Spleen (tissue), 7 donors: ENCODE data around the gene PIK3R3.

Experiments
- CTCF ChIP-seq, 11 experiments: fragments of 200-600 bp in 7 of 11; fragments of 450-650 bp in 4 of 11; sonication (generic) in 4 of 11; IDR thresholded peaks in 8 of 11; conservative IDR thresholded peaks in 3 of 11; 1 replicate in 7 of 11; 2 replicates in 4 of 11; pipeline versions ENCODE4 v1.4.0 to v1.8.0; 2016 to 2021; ENCODE audit warnings: antibody characterized with exemption in 11 of 11, inconsistent platforms in 4 of 11, mild to moderate bottlenecking in 1 of 11
- POLR2A ChIP-seq, 3 donors: fragments of 450-650 bp; IDR thresholded peaks; one replicate each; pipeline ENCODE4 v1.5.1; 2017; ENCODE audit warnings: antibody characterized with exemption in 3 of 3, mild to moderate bottlenecking in 1 of 3
- POLR2AphosphoS5 ChIP-seq, 3 donors: sonication (generic); formaldehyde crosslinking; IDR thresholded peaks; one replicate each; pipeline ENCODE4 v1.5.1; 2017; ENCODE audit warnings: antibody characterized with exemption in 3 of 3
- donor health status: DM: no; HTN: no; CAD: no; lungs with moderate emphysema.
- donor health status: DM: no; HTN: no; CAD: no.
- donor health status: DM: no; HTN: no; CAD: no.

- TF ChIP-seq POLR2A (IDR thresholded peaks at IDR 0.05) (no peak), POLR2AphosphoS5 (IDR thresholded peaks at IDR 0.05) (no peak), CTCF (IDR thresholded peaks at IDR 0.05 in 8 of 11, conservative IDR thresholded peaks at IDR 0.05 in 3 of 11) (no peak)
Measured at GRCh38 chr1:45998020-45998617, 134.3 kb downstream of the PIK3R3 start.
